Body of pancreas (tissue), 4 donors: Measurements from ENCODE around the gene CFAP107.

Experiments used
- CTCF ChIP-seq, 7 experiments: fragments of 450-650 bp in 4 of 7; fragments of 200-600 bp in 3 of 7; sonication (generic) in 3 of 7; IDR thresholded peaks; one replicate each; pipeline ENCODE4 v1.5.1; 2016 to 2019; ENCODE audit warnings: antibody characterized with exemption in 7 of 7
- POLR2A ChIP-seq, 3 donors: fragments of 450-650 bp; IDR thresholded peaks; one replicate each; pipeline ENCODE4 v1.6.1; 2016; ENCODE audit warnings: antibody characterized with exemption in 3 of 3, mild to moderate bottlenecking in 2 of 3

GRCh38 chr1:12778061-12778460, 32.1 kb downstream of the CFAP107 start:
- TF ChIP-seq POLR2A (IDR thresholded peaks at IDR 0.05) (no peak), CTCF (IDR thresholded peaks at IDR 0.05) (no peak)
